ENCODE data around the gene TFCP2L1.
A peak's percentile ranks its signal among the peaks of the same experiment; 100 is the strongest.
"Not testable (repeated sequence)": the region's sequence is repeated elsewhere in the genome, so short reads cannot be mapped to it uniquely, and the experiment has no call there.

TFCP2L1 gene

GRCh38 chr2:121239969-121240368 lies 45.0 kb downstream of the TFCP2L1 start:
- no peak for DNase-seq

- no peak for DNase-seq
Observed at GRCh38 chr2:121239471-121239870, 45.5 kb downstream of the TFCP2L1 start.

GRCh38 chr2:121238828-121239227 lies 46.2 kb downstream of the TFCP2L1 start:
- no peak for DNase-seq

GRCh38 chr2:121237980-121238665 lies 46.9 kb downstream of the TFCP2L1 start:
- DNase-seq: no peak

GRCh38 chr2:121237336-121237979 lies 47.5 kb downstream of the TFCP2L1 start:
- no peak for DNase-seq

- no peak for DNase-seq
Observed at GRCh38 chr2:121236650-121237180, 48.3 kb downstream of the TFCP2L1 start.

- DNase-seq: no peak
Observed at GRCh38 chr2:121236101-121236640, 48.8 kb downstream of the TFCP2L1 start.

- no peak for DNase-seq
Observed at GRCh38 chr2:121235542-121235941, 49.5 kb downstream of the TFCP2L1 start.

GRCh38 chr2:121234791-121235190 lies 50.2 kb downstream of the TFCP2L1 start:
- DNase-seq: no peak

GRCh38 chr2:121234144-121234543 lies 50.9 kb downstream of the TFCP2L1 start:
- no peak for DNase-seq

- no peak for DNase-seq
Observed at GRCh38 chr2:121233486-121234110, 51.4 kb downstream of the TFCP2L1 start.

- no peak for DNase-seq
Observed at GRCh38 chr2:121232626-121233265, 52.3 kb downstream of the TFCP2L1 start.

GRCh38 chr2:121231385-121232000 lies 53.5 kb downstream of the TFCP2L1 start:
- DNase-seq: no peak

- no peak for DNase-seq
Observed at GRCh38 chr2:121228521-121228920, 56.5 kb downstream of the TFCP2L1 start.

- DNase-seq: peak; percentile 54
Observed at GRCh38 chr2:121227381-121228144, 57.4 kb downstream of the TFCP2L1 start.

GRCh38 chr2:121225681-121226080 lies 59.3 kb downstream of the TFCP2L1 start:
- DNase-seq: not testable (repeated sequence)

GRCh38 chr2:121220995-121221394 lies 64.0 kb downstream of the TFCP2L1 start:
- DNase-seq: no peak

- DNase-seq: no peak
Observed at GRCh38 chr2:121219866-121220265, 65.1 kb downstream of the TFCP2L1 start.

GRCh38 chr2:121218386-121218938 lies 66.5 kb downstream of the TFCP2L1 start:
- no peak for DNase-seq

GRCh38 chr2:121217627-121218026 lies 67.4 kb downstream of the TFCP2L1 start:
- DNase-seq: no peak

GRCh38 chr2:121214296-121214695 lies 70.7 kb downstream of the TFCP2L1 start:
- DNase-seq: no peak

GRCh38 chr2:121213386-121213785 lies 71.6 kb downstream of the TFCP2L1 start:
- DNase-seq: no peak

All from NCI-H1694 treated with DMSO at 0.1 percent for 48 hours (cell line).